K562 (cell line): Measurements from ENCODE around the gene C5orf52. TPM values are rescaled to one million over a fixed set of nuclear protein-coding genes. Genes with fewer than 3 reads are reported as not detected.

Source experiments
- ATAC-seq: fragments of 200-7000 bp; cut with Tn5 transposase; 3 replicates; pipeline ENCODE4 v1.9.1; 2020; ENCODE audit warnings: moderate library complexity
- BruUV-seq: library from RNA; stranded (reverse); fragments of 400-500 nt; replicated peaks from 2 replicates; lab custom pipeline; 2021; lab: Mats Ljungman, UMichigan
- CTCF ChIA-PET: fragments of 300-600 bp; formaldehyde crosslinking; extraction: SDS; loops from one replicate; lab custom pipeline; 2021; ENCODE audit warnings: low intra/inter-chr PET ratio; lab: Yijun Ruan, JAX
- POLR2A ChIA-PET: fragments of 300-600, 350-650 bp; sonication (Branson Sonifier 250); formaldehyde crosslinking; extraction: SDS; loops from one replicate; lab custom pipeline; 2021; ENCODE audit warnings: antibody characterized with exemption, inconsistent platforms; lab: Yijun Ruan, JAX
- DNase-seq, 4 experiments: peaks; one replicate each; pipeline versions ENCODE4 v3.0.0 to v3.0.0-alpha.2; 2011 to 2018; ENCODE audit warnings: low spot score in 3 of 4, mixed read lengths in 3 of 4; ENCODE audit errors: extremely low read depth in 1 of 4
- FAIRE-seq: peaks from 2 replicates; lab custom pipeline; 2011; peaks lifted over from hg19 to GRCh38; lab: Jason Lieb, UNC
- H2AFZ ChIP-seq: 2 replicates; pipeline ENCODE4 v1.6.0; 2011; ENCODE audit warnings: low read depth, low read length, control low read depth, inconsistent platforms
- H3K27ac ChIP-seq: fragments of 200-600 bp; 3 replicates; pipeline ENCODE4 v1.8.0; 2011; ENCODE audit warnings: low read depth, mild to moderate bottlenecking, control low read depth, inconsistent platforms, low read length, moderate library complexity, mixed read lengths; ENCODE audit errors: extremely low read depth
- H3K27me3 ChIP-seq, 2 experiments: fragments of 300-600 bp in 1 of 2; 2 replicates in 1 of 2; 3 replicates in 1 of 2; pipeline versions ENCODE4 v1.6.0 to v1.8.0; 2011; ENCODE audit warnings: inconsistent platforms in 2 of 2, low read length in 2 of 2, mild to moderate bottlenecking in 1 of 2, mixed read lengths in 1 of 2, moderate library complexity in 1 of 2; ENCODE audit not compliant: control insufficient read depth in 2 of 2, insufficient read depth in 2 of 2
- H3K36me3 ChIP-seq: fragments of 300-600 bp; 3 replicates; pipeline ENCODE4 v1.8.0; 2011; ENCODE audit warnings: mild to moderate bottlenecking, low read length, inconsistent platforms; ENCODE audit not compliant: control insufficient read depth, insufficient read depth
- H3K4me1 ChIP-seq, 2 experiments: fragments of 200-600 bp in 1 of 2; replicated peaks in 1 of 2; 2 replicates in 1 of 2; 3 replicates in 1 of 2; pipeline versions ENCODE4 v1.5.1 to v1.8.0; 2011; ENCODE audit warnings: inconsistent platforms in 2 of 2, low read length in 2 of 2, mild to moderate bottlenecking in 1 of 2, mixed read lengths in 1 of 2, moderate library complexity in 1 of 2; ENCODE audit not compliant: control insufficient read depth in 2 of 2, insufficient read depth in 2 of 2
- H3K4me2 ChIP-seq: 2 replicates; pipeline ENCODE4 v1.6.1; 2011; ENCODE audit warnings: low read length, control low read depth, inconsistent platforms, mixed read lengths; ENCODE audit not compliant: insufficient read depth
- H3K4me3 ChIP-seq: fragments of 200-600 bp; sonication (generic), shearing (Covaris generic); 2 replicates; pipeline ENCODE4 v1.5.1; 2016; ENCODE audit warnings: control low read depth, inconsistent platforms
- H3K79me2 ChIP-seq: fragments of 200-600 bp; 3 replicates; pipeline ENCODE4 v1.8.0; 2011; ENCODE audit warnings: low read length, inconsistent platforms; ENCODE audit not compliant: control insufficient read depth, insufficient read depth
- H3K9ac ChIP-seq, 2 experiments: 2 replicates each; pipeline versions ENCODE4 v1.6.0 to v1.6.1; 2011; ENCODE audit warnings: low read depth in 2 of 2, low read length in 2 of 2, control low read depth in 1 of 2, inconsistent platforms in 1 of 2, mild to moderate bottlenecking in 1 of 2, mixed read lengths in 1 of 2; ENCODE audit not compliant: insufficient read depth in 1 of 2
- H3K9me1 ChIP-seq: one replicate; pipeline ENCODE4 v1.6.0; 2011; ENCODE audit warnings: inconsistent platforms, mild to moderate bottlenecking, low read length, moderate library complexity; ENCODE audit not compliant: control insufficient read depth, insufficient read depth
- H3K9me3 ChIP-seq: replicated peaks from 2 replicates; pipeline ENCODE4 v1.5.1; 2011; ENCODE audit warnings: low read depth, low read length, inconsistent platforms; ENCODE audit not compliant: control insufficient read depth, insufficient read depth
- H4K20me1 ChIP-seq: replicated peaks from 2 replicates; pipeline ENCODE4 v1.6.1; 2011; ENCODE audit warnings: low read length, inconsistent platforms, mixed read lengths; ENCODE audit not compliant: control insufficient read depth, insufficient read depth
- CBFA2T2 ChIP-seq: fragments of 450-650 bp; conservative IDR thresholded peaks from 2 replicates; pipeline ENCODE4 v1.6.1; 2017; ENCODE audit warnings: mild to moderate bottlenecking
- CBX3 ChIP-seq, 2 experiments: IDR thresholded peaks; 1 replicate in 1 of 2; 2 replicates in 1 of 2; pipeline ENCODE4 v1.6.1; 2012; ENCODE audit warnings: inconsistent platforms in 2 of 2, low read length in 2 of 2, borderline replicate concordance in 1 of 2, control low read depth in 1 of 2
- EP400 ChIP-seq: fragments of 450-650 bp; IDR thresholded peaks from 2 replicates; pipeline ENCODE4 v1.6.1; 2017; ENCODE audit warnings: antibody characterized with exemption, mild to moderate bottlenecking, moderate library complexity
- GABPB2 ChIP-seq: fragments of 250-450 bp; sonication (Bioruptor Pico); conservative IDR thresholded peaks from 2 replicates; pipeline ENCODE4 v1.5.1; 2021; ENCODE audit warnings: mild to moderate bottlenecking
- HMGN3 ChIP-seq: IDR thresholded peaks from 2 replicates; pipeline ENCODE4 v1.6.1; 2011; ENCODE audit warnings: borderline replicate concordance, low read depth, mild to moderate bottlenecking, mixed read lengths, low read length; ENCODE audit not compliant: insufficient read length; ENCODE audit errors: extremely low read depth
- LCOR ChIP-seq: sonication (generic); formaldehyde crosslinking; IDR thresholded peaks from 2 replicates; pipeline ENCODE4 v1.8.0; 2022; ENCODE audit warnings: mild to moderate bottlenecking, missing genetic modification reagents
- NBN ChIP-seq: fragments of 450-650 bp; IDR thresholded peaks from 2 replicates; pipeline ENCODE4 v1.6.1; 2016; ENCODE audit warnings: low read depth, mild to moderate bottlenecking
- TAF15 ChIP-seq: fragments of 200-400 bp; formaldehyde crosslinking; IDR thresholded peaks from 2 replicates; pipeline ENCODE4 v1.6.1; 2017; ENCODE audit warnings: mild to moderate bottlenecking, low read depth, low read length, moderate library complexity
- TARDBP ChIP-seq: fragments of 450-650 bp; IDR thresholded peaks from 2 replicates; pipeline ENCODE4 v1.6.1; 2016
- ZNF551 ChIP-seq: fragments of 250-450 bp; sonication (Bioruptor Pico); IDR thresholded peaks from 2 replicates; pipeline ENCODE4 v1.5.0; 2021; ENCODE audit warnings: mild to moderate bottlenecking, moderate library complexity
- WGBS: fragments of 100-300 bp; shearing (Covaris generic); methylation state at CpG from one replicate; pipeline ENCODE4 v1.1.6; 2016; ENCODE audit warnings: low coverage, mixed read lengths; ENCODE audit not compliant: insufficient coverage; ENCODE audit errors: missing lambda C conversion rate; 5-methylcytosine and 5-hydroxymethylcytosine counted together
- in situ Hi-C: fragments of 300-500 bp; cut with MboI; formaldehyde crosslinking; loops from 4 replicates; pipeline ENCODE4 v1.15.0; 2018; ENCODE audit warnings: inconsistent platforms, mixed read lengths
- intact Hi-C: fragments of 100-400 bp; cut with micrococcal nuclease; formaldehyde crosslinking; loops from 2 replicates; pipeline ENCODE4 v1.14.2; 2022
- polyA plus RNA-seq, 8 experiments: library from polyadenylated mRNA; depleted of rRNA in 4 of 8; stranded (reverse) in 5 of 8; unstranded in 3 of 8; fragments of >200 nt; fragmentation: Nextera tagmentation in 2 of 8; fragmentation: Illumina TruSeq in 1 of 8; extraction: Ambion mirVana in 2 of 8; extraction: Trizol in 1 of 8; gene quantifications; 2 replicates each; pipeline versions ENCODE4 v1.2.1 to v1.2.3, GENCODE V29; 2011 to 2014; ENCODE audit warnings: inconsistent platforms in 1 of 8, missing spikeins in 1 of 8
- total RNA-seq, 7 experiments: library from RNA; depleted of rRNA in 6 of 7; stranded (reverse); fragments of >200 nt in 6 of 7; fragmentation: Illumina TruSeq in 2 of 7; extraction: Trizol in 2 of 7; gene quantifications; 2 replicates each; pipeline versions ENCODE4 v1.2.1 to v1.2.3, GENCODE V29; 2011 to 2021; ENCODE audit warnings: low replicate concordance in 1 of 7
- TF ChIP-seq, protein P1 (sequence below): fragments of 200-800 bp; sonication (Bioruptor generic); IDR thresholded peaks from 2 replicates; pipeline ENCODE4 v1.6.1; 2016; ENCODE audit warnings: missing genetic modification characterization, missing compliant biosample characterization
- TF ChIP-seq, protein P2 (sequence below), 2 experiments: fragments of 450-650 bp; IDR thresholded peaks; 2 replicates each; pipeline ENCODE4 v1.6.1; 2018; ENCODE audit warnings: mild to moderate bottlenecking in 2 of 2, low read depth in 1 of 2; ENCODE audit not compliant: partially characterized antibody in 2 of 2

C5orf52 gene
- total and polyA plus RNA-seq, 9 of the 15 experiments (the other 6 are each of a cell fraction or from before 2014, with no cell fraction given): not detected

DNA sequence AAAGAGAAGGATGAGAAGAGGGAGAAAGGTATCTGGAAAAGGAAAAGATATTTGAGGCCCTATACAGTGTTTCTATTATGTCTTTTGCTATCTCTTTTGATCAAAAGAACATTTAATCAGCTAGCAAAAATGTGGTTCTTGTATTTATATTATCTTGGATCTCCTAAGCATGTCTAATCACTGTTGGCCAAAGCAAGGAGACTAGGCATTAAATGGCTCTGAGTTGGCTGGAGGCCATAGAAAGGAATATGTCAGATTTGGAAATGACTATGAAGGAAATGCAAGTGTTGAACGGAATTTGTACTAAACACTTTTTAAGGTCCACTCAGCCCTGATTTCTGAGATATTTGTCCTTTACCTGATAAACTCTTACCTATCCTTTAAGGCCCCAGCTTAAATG is 37.5 kb downstream of the C5orf52 start:
- Histone ChIP-seq H3K36me3 (no peaks in the 10 kb centered on the region), H3K4me2 (no peak overlapping the region), H3K4me3 (no peak overlapping the region), H3K27ac (no peak overlapping the region), H3K9me3 (no peaks in the 10 kb centered on the region), H4K20me1 (no peaks in the 10 kb centered on the region), H3K9ac (no peak overlapping the region), H3K27me3 (0 out of 5 replicates have a peak, but pooled peaks cover 0 to 2% of the 10 kb centered on the region in 2 experiments), H3K4me1 (no peaks in the 10 kb centered on the region), H2AFZ (no peak overlapping the region), H3K9me1 (no peaks in the 10 kb centered on the region), H3K79me2 (no peaks in the 10 kb centered on the region)
- ATAC-seq (no peak), DNase-seq (no peak), FAIRE-seq (no peak)
- intact Hi-C loops (no loop called here), in situ Hi-C loops (no loop called here)
- BruUV-seq: no TSS peak
- POLR2A ChIA-PET: interaction anchor here (1.0 kb wide), 1 partner anchor 10 kb away, joined by 3 read pairs; no protein-coding TSS in a partner anchor
- CTCF ChIA-PET: no interaction called here
- no peak for TF ChIP-seq LCOR (CRISPR knock-in tag)
- TF ChIP-seq, protein P1, sequence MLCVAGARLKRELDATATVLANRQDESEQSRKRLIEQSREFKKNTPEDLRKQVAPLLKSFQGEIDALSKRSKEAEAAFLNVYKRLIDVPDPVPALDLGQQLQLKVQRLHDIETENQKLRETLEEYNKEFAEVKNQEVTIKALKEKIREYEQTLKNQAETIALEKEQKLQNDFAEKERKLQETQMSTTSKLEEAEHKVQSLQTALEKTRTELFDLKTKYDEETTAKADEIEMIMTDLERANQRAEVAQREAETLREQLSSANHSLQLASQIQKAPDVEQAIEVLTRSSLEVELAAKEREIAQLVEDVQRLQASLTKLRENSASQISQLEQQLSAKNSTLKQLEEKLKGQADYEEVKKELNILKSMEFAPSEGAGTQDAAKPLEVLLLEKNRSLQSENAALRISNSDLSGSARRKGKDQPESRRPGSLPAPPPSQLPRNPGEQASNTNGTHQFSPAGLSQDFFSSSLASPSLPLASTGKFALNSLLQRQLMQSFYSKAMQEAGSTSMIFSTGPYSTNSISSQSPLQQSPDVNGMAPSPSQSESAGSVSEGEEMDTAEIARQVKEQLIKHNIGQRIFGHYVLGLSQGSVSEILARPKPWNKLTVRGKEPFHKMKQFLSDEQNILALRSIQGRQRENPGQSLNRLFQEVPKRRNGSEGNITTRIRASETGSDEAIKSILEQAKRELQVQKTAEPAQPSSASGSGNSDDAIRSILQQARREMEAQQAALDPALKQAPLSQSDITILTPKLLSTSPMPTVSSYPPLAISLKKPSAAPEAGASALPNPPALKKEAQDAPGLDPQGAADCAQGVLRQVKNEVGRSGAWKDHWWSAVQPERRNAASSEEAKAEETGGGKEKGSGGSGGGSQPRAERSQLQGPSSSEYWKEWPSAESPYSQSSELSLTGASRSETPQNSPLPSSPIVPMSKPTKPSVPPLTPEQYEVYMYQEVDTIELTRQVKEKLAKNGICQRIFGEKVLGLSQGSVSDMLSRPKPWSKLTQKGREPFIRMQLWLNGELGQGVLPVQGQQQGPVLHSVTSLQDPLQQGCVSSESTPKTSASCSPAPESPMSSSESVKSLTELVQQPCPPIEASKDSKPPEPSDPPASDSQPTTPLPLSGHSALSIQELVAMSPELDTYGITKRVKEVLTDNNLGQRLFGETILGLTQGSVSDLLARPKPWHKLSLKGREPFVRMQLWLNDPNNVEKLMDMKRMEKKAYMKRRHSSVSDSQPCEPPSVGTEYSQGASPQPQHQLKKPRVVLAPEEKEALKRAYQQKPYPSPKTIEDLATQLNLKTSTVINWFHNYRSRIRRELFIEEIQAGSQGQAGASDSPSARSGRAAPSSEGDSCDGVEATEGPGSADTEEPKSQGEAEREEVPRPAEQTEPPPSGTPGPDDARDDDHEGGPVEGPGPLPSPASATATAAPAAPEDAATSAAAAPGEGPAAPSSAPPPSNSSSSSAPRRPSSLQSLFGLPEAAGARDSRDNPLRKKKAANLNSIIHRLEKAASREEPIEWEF (CRISPR knock-in tag): no peak
- TF ChIP-seq NBN: no peak
- TF ChIP-seq, protein P2, sequence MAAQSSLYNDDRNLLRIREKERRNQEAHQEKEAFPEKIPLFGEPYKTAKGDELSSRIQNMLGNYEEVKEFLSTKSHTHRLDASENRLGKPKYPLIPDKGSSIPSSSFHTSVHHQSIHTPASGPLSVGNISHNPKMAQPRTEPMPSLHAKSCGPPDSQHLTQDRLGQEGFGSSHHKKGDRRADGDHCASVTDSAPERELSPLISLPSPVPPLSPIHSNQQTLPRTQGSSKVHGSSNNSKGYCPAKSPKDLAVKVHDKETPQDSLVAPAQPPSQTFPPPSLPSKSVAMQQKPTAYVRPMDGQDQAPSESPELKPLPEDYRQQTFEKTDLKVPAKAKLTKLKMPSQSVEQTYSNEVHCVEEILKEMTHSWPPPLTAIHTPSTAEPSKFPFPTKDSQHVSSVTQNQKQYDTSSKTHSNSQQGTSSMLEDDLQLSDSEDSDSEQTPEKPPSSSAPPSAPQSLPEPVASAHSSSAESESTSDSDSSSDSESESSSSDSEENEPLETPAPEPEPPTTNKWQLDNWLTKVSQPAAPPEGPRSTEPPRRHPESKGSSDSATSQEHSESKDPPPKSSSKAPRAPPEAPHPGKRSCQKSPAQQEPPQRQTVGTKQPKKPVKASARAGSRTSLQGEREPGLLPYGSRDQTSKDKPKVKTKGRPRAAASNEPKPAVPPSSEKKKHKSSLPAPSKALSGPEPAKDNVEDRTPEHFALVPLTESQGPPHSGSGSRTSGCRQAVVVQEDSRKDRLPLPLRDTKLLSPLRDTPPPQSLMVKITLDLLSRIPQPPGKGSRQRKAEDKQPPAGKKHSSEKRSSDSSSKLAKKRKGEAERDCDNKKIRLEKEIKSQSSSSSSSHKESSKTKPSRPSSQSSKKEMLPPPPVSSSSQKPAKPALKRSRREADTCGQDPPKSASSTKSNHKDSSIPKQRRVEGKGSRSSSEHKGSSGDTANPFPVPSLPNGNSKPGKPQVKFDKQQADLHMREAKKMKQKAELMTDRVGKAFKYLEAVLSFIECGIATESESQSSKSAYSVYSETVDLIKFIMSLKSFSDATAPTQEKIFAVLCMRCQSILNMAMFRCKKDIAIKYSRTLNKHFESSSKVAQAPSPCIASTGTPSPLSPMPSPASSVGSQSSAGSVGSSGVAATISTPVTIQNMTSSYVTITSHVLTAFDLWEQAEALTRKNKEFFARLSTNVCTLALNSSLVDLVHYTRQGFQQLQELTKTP (IDR thresholded peaks at IDR 0.05; ENCODE audit: low read depth in 1 of 2, partially characterized antibody in 2 of 2): no peak
- no peak for TF ChIP-seq HMGN3
- no peak for TF ChIP-seq TARDBP
- no peak for TF ChIP-seq CBFA2T2
- no peak for TF ChIP-seq TAF15
- TF ChIP-seq ZNF551: no peak
- no peak for TF ChIP-seq GABPB2 (CRISPR knock-in tag)
- TF ChIP-seq EP400: no peak
- TF ChIP-seq CBX3 (IDR thresholded peaks at IDR 0.05; ENCODE audit: borderline replicate concordance in 1 of 2, low read length in 2 of 2): no peak
- 0% methylated on average over 1 of the region's 1 CpG for WGBS
